Muscle layer of duodenum (tissue), 2 donors: Measurements from ENCODE around the gene BACH2.

Source experiments
- H3K27ac ChIP-seq: one replicate; pipeline ENCODE4 v1.7.0; 2013; ENCODE audit warnings: mild to moderate bottlenecking, low read length
- H3K27me3 ChIP-seq: one replicate; pipeline ENCODE4 v1.7.0; 2013; ENCODE audit warnings: low read depth, mild to moderate bottlenecking, control low read depth, low read length
- H3K36me3 ChIP-seq, 2 donors: one replicate each; pipeline ENCODE4 v1.7.0; 2013; ENCODE audit warnings: low read length in 2 of 2, control low read depth in 1 of 2, mild to moderate bottlenecking in 1 of 2; ENCODE audit not compliant: insufficient read depth in 2 of 2, control insufficient read depth in 1 of 2
- H3K4me1 ChIP-seq, 2 donors: one replicate each; pipeline ENCODE4 v1.7.0; 2013; ENCODE audit warnings: low read length in 2 of 2, mild to moderate bottlenecking in 2 of 2, control low read depth in 1 of 2, moderate library complexity in 1 of 2; ENCODE audit not compliant: insufficient read depth in 2 of 2, control insufficient read depth in 1 of 2
- H3K4me3 ChIP-seq, 2 donors: one replicate each; pipeline ENCODE4 v1.7.0; 2013; ENCODE audit warnings: low read length in 2 of 2, low read depth in 1 of 2, mild to moderate bottlenecking in 1 of 2
- H3K9me3 ChIP-seq, 2 donors: one replicate each; pipeline ENCODE4 v1.7.0; 2013; ENCODE audit warnings: low read length in 2 of 2, control low read depth in 1 of 2, mild to moderate bottlenecking in 1 of 2; ENCODE audit not compliant: control insufficient read depth in 1 of 2
- donor health status: healthy.

BACH2 gene

GRCh38 chr6:90158936-90159335, 137.7 kb downstream of the BACH2 start:
- H3K9me3 ChIP-seq, result no peaks in the 10 kb centered on the region
- H3K27ac ChIP-seq, result no peak overlapping the region
- H3K27me3 ChIP-seq, result no peaks in the 10 kb centered on the region
- peaks cover 0 to 11% of the 10 kb centered on the region in 2 donors for H3K4me1 ChIP-seq
- no peak overlapping the region for H3K4me3 ChIP-seq
- no peaks in the 10 kb centered on the region for H3K36me3 ChIP-seq

DNA sequence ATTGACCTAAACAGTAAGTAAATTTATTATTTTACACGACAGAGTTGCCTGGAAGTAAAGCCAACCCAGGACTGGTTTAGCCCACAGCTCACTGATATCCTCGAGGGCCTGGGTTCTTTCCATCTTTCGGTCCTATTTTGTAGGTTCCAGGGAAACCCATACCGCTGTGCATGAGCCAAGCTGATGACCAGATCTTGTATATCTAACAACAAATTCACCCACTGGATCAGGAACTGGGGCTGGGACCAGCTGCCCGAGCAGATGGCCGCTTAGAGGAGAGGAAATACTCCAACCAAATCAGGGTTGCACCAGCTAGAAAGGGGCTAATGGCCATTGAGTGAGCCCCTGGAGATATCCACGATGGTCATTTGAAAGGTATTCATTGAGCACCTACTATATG, 139.2 kb downstream of the BACH2 start:
- Histone ChIP-seq H3K27ac (no peak overlapping the region), H3K36me3 (no peaks in the 10 kb centered on the region), H3K27me3 (no peaks in the 10 kb centered on the region), H3K9me3 (no peaks in the 10 kb centered on the region), H3K4me1 (peaks cover 0 to 11% of the 10 kb centered on the region in 2 donors), H3K4me3 (no peak overlapping the region)

- H3K27me3 ChIP-seq, result no peaks in the 10 kb centered on the region
- H3K27ac ChIP-seq, result no peak overlapping the region
- H3K4me3 ChIP-seq, result no peak overlapping the region
- H3K9me3 ChIP-seq, result no peaks in the 10 kb centered on the region
- H3K4me1 ChIP-seq, result peaks cover 0 to 11% of the 10 kb centered on the region in 2 donors
- H3K36me3 ChIP-seq, result no peaks in the 10 kb centered on the region
Measured at GRCh38 chr6:90156861-90157260, 139.8 kb downstream of the BACH2 start.

DNA sequence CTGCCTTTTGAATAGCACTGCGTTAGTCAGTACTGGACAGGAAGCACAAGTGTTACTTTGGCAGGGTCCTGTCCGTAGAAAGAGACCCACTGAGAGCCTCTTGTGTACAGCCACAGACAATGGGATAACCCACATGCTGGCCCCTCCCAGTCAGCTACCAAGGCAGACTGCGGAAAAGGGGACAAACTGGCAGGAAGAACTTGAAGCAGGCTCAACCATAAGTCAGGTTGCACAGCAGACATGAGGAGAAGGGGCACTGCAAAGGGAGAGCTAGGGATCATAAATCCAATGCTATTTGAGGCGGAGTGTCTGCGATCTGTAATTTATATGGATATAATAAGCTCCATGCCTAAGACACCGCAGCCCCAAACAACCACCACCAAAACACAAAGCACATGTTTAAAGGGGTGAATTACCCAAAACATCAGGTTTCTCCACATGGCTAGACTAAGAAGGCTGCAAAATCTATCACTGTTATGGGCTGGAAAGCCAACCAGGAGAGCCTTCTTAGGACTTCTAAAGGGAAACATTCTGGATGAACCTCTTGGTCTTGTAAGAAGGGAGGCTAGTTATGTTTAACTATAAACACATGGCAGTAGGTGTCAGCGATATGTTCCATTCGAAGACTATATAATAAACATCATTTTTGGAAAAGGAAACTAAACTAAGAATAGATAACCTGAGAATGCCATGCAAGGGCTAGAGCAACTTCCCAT, 141.7 kb downstream of the BACH2 start:
- Histone ChIP-seq H3K36me3 (no peaks in the 10 kb centered on the region), H3K9me3 (no peaks in the 10 kb centered on the region), H3K4me3 (no peak overlapping the region), H3K4me1 (peaks cover 0 to 5% of the 10 kb centered on the region in 2 donors), H3K27ac (no peak overlapping the region), H3K27me3 (no peaks in the 10 kb centered on the region)

DNA sequence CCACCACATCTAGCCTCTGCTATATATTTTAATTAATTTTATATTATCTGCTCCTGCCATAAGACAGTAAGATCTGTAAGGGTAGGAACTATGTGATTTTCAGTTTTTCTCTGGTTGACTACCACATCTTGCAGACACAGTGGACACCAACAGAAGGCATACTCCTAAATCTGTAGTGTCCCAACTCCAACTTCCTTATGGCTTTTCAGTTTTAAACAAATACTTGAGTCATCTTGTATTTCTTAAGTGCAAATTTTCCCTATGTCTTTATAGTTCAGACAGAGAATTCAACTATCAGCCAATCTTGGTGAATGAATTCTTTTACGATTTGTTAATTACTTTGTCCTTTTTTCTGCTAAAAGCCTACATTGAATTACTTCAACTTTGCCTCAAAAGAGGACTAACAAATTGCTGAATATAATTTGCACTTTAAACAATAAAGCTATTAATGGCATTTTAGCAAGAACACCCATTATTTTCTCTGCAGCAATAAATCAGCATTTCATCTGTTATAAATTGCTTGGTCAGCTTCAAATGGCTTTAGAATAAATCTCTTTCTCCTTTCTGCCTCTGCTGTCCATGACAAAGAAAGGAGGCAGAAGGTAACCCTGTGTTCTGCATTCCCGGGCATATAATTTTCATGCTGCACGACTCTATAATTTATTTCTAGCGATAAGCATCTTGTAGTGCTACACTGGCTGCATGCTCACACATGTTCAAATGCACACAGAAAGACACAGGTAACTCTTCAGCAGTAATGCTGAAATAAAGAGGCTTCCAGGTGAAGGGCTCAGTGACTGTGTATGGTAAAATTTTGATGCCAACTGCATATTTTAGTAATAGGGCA, 144.8 kb downstream of the BACH2 start:
- no peaks in the 10 kb centered on the region for H3K27me3 ChIP-seq
- no peaks in the 10 kb centered on the region for H3K9me3 ChIP-seq
- no peak overlapping the region for H3K27ac ChIP-seq
- no peak overlapping the region for H3K4me3 ChIP-seq
- H3K4me1 ChIP-seq, result no peaks in the 10 kb centered on the region
- no peaks in the 10 kb centered on the region for H3K36me3 ChIP-seq

DNA sequence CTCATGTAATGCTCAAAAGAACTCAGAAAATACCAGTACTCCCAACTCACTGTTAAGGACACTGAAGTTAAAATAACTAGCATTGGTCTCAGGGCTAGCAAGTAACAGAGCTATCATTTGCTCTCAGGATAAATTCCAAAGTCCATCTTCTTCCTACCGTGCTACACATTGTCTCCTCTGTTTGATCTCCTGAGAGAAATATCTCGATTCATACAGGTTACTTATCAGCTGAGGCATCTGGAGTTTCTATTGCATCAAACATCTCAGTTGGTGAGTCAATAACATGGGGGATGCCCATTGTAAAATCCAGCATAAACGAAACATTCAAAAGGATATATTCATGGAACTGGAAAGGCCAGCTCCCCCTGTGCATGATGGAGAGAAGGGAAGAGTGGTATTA, 147.4 kb downstream of the BACH2 start:
- H3K4me1 ChIP-seq, result no peaks in the 10 kb centered on the region
- H3K27ac ChIP-seq, result no peak overlapping the region
- no peaks in the 10 kb centered on the region for H3K36me3 ChIP-seq
- no peak overlapping the region for H3K4me3 ChIP-seq
- H3K27me3 ChIP-seq, result no peaks in the 10 kb centered on the region
- no peaks in the 10 kb centered on the region for H3K9me3 ChIP-seq

DNA sequence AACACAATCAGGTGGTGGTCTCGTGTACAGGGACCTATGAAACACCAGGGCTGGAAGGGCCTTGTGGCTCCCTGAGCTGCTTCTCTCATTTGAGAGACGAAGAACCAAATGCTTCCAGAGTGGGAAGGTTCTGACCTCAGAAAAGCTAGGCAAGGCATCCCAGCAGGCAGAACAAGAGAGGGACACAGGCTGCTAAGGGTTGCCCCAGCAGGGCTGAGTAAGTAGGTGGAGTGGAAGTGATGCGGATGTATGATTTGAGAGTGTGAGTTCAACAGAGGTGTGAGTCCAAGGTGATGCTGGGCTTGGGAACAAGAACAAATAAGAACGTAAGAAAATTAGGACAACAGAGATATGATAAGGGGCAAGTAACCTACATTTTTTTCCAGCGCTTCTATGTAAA, 147.8 kb downstream of the BACH2 start:
- no peaks in the 10 kb centered on the region for H3K27me3 ChIP-seq
- H3K4me1 ChIP-seq, result no peaks in the 10 kb centered on the region
- H3K4me3 ChIP-seq, result no peak overlapping the region
- no peak overlapping the region for H3K27ac ChIP-seq
- H3K36me3 ChIP-seq, result no peaks in the 10 kb centered on the region
- no peaks in the 10 kb centered on the region for H3K9me3 ChIP-seq

DNA sequence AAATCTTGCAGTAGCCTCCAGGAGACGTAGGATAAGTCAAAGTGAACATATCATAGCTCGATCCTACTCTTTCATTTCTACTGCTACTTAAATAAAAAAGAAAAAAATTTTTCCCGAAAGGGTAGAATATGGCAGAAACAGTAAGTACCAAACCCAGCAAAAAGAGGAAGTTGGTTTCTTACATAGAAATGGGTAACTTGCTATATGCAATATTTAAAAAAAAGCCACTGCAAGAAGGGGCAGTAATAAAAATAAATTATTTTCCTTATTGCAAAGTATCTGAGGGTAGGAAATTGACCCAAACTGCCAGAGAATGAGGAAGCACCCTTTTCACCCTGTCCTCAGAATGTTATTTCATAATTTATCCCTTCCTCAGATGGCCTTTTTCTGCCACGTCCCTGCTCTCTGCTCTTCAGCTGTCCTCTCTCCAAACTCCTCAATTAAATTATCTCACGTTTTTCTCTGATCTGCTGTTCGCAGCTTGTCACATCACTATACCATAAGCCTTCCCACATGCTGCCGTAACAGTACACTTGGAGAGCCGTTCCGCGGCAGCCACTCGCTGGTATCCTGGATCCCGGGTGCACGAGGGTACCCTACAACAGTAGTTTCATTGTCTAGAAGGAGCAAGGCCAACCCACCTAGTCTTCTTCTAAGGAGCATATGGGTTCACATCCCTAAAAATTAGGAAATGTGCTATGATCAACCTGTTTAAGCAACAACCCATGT, 149.6 kb downstream of the BACH2 start:
- no peaks in the 10 kb centered on the region for H3K4me1 ChIP-seq
- no peak overlapping the region for H3K27ac ChIP-seq
- H3K27me3 ChIP-seq, result no peaks in the 10 kb centered on the region
- H3K36me3 ChIP-seq, result no peaks in the 10 kb centered on the region
- H3K4me3 ChIP-seq, result no peak overlapping the region
- no peaks in the 10 kb centered on the region for H3K9me3 ChIP-seq

GRCh38 chr6:90146024-90146423, 150.6 kb downstream of the BACH2 start:
- no peak overlapping the region for H3K4me3 ChIP-seq
- no peak overlapping the region for H3K27ac ChIP-seq
- no peaks in the 10 kb centered on the region for H3K27me3 ChIP-seq
- no peaks in the 10 kb centered on the region for H3K4me1 ChIP-seq
- no peaks in the 10 kb centered on the region for H3K36me3 ChIP-seq
- no peaks in the 10 kb centered on the region for H3K9me3 ChIP-seq

DNA sequence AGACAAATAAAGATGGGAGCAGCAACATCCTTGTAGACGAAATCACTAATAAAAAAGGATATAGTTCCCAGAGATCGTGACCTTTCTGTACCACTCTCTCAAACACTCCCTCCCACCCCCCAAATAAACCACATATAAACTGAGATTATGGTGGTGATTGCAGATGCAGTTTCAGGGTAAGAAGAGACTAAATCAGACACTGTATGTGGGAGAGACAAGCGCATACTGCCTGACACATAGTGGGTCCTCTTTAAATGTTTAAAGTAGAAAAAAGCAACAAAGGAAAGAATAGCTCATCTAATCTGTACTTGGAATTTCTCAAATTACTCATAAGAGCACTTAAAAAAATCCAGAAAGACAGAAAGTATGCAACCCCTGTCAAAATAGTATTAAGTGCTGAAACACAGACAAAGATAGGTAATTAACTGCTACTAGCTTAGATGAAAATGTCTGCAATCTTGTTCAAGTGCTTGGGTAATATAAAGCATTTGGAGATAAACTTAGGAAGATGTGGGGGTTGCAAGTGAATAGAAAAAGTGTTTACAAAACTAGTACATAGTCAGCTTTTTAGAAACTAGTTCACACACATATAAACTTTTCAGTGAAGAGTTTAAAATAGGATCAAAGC, 151.6 kb downstream of the BACH2 start:
- H3K4me1 ChIP-seq, result no peaks in the 10 kb centered on the region
- H3K4me3 ChIP-seq, result no peak overlapping the region
- H3K9me3 ChIP-seq, result no peaks in the 10 kb centered on the region
- no peak overlapping the region for H3K27ac ChIP-seq
- H3K27me3 ChIP-seq, result no peaks in the 10 kb centered on the region
- H3K36me3 ChIP-seq, result no peaks in the 10 kb centered on the region

DNA sequence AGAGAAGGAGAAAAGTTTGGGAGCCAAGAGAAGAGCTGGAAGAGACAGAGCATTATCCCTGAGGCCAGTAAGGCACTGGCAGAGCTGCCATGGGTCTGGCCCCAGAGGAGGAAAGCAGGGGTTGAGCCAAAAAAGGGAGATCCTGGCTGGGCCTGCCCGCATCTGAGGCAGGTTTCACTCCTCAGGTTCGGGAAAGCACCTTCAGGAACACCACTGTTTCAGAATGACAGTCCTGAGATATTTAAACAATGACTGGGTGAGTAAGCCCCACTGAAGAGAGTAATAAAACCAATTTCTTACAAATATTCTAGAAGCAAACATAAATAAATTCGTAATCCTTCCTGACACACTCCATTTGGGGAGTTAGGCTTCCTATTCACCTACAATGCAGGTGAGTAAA, 152.2 kb downstream of the BACH2 start:
- Histone ChIP-seq H3K9me3 (no peaks in the 10 kb centered on the region), H3K4me3 (no peak overlapping the region), H3K36me3 (no peaks in the 10 kb centered on the region), H3K4me1 (no peaks in the 10 kb centered on the region), H3K27ac (no peak overlapping the region), H3K27me3 (no peaks in the 10 kb centered on the region)
